Chondrocyte (in vitro differentiated cells): ENCODE data around the gene ALG13. TPM values are rescaled to one million over a fixed set of nuclear protein-coding genes. Genes with fewer than 3 reads are reported as not detected.
"Not testable (repeated sequence)": the region's sequence is repeated elsewhere in the genome, so short reads cannot be mapped to it uniquely, and the experiment has no call there.

Source experiments
- DNase-seq: peaks from one replicate; pipeline ENCODE4 v3.0.0; 2021; ENCODE audit warnings: mixed read lengths, low spot score
- H3K27ac Mint-ChIP-seq: one replicate; pipeline ENCODE4 v1.8.0; 2021; ENCODE audit warnings: mild to moderate bottlenecking, moderate library complexity, mixed read lengths; ENCODE audit not compliant: unreplicated experiment
- H3K27me3 Mint-ChIP-seq: 2 replicates; pipeline ENCODE4 v1.8.0; 2021; ENCODE audit warnings: low read depth, mixed read lengths
- H3K36me3 Mint-ChIP-seq: 2 replicates; pipeline ENCODE4 v1.8.0; 2021; ENCODE audit warnings: low read depth, mixed read lengths
- H3K4me1 Mint-ChIP-seq: 2 replicates; pipeline ENCODE4 v1.8.0; 2021; ENCODE audit warnings: low read depth, mild to moderate bottlenecking, mixed read lengths
- H3K4me3 Mint-ChIP-seq: one replicate; pipeline ENCODE4 v1.8.0; 2021; ENCODE audit warnings: mild to moderate bottlenecking, moderate library complexity, mixed read lengths; ENCODE audit not compliant: unreplicated experiment
- H3K9me3 Mint-ChIP-seq: 2 replicates; pipeline ENCODE4 v1.8.0; 2021; ENCODE audit warnings: low read depth, mixed read lengths
- CTCF ChIP-seq: fragments of 200-600 bp; sonication (generic); IDR thresholded peaks from 2 replicates; pipeline ENCODE4 v1.5.0; 2021; ENCODE audit warnings: antibody characterized with exemption, mild to moderate bottlenecking, moderate library complexity
- long read RNA-seq: library from polyadenylated mRNA; stranded (forward); transcript quantifications from one replicate; pipeline ENCODE4 v2.0.0, GENCODE V29; 2021
- total RNA-seq: library from RNA; stranded (reverse); gene quantifications from 3 replicates; pipeline ENCODE4 v1.2.1, GENCODE V29; 2021

ALG13 gene
- total RNA-seq = 53.8 to 75.4 TPM (median 56.1 TPM) in 3 replicates
- long read RNA-seq, transcript ALG13-202 (4 exons, 2,770 nt) = major isoform, 6 of 19 reads
- long read RNA-seq, transcript ALG13-207 (4 exons, 916 nt) = minor isoform, 5 of 19 reads
- long read RNA-seq, partial matches to known transcripts = 1 of 19 reads
- long read RNA-seq, other reads (novel, unspliced or antisense) = 5 of 19 reads

GRCh38 chrX:111680988-111681779 lies at the start of gene ALG13:
ALG13 (plus strand) TSS chrX:111681170; CDS start chrX:111681219, 49 bp downstream.
- peak; percentile 95 for TF ChIP-seq CTCF
- Mint-ChIP-seq H3K9me3 (no peaks in the 10 kb centered on the region), H3K27me3 (no peaks in the 10 kb centered on the region), H3K27ac (peak within 1 kb of the TSS; percentile 98), H3K4me3 (peak within 1 kb of the TSS; percentile 90), H3K36me3 (peaks cover 16% of the 10 kb centered on the region), H3K4me1 (peaks cover 28% of the 10 kb centered on the region)
- DNase-seq = peak; percentile 98

GRCh38 chrX:111634823-111635729 lies 45.9 kb upstream of the ALG13 start:
- Mint-ChIP-seq H3K27ac (peak overlapping the region; percentile 18), H3K4me1 (peaks cover 9% of the 10 kb centered on the region), H3K36me3 (no peaks in the 10 kb centered on the region), H3K27me3 (peaks cover 2% of the 10 kb centered on the region), H3K4me3 (no peak overlapping the region), H3K9me3 (no peaks in the 10 kb centered on the region)
- DNase-seq = no peak
- no peak for TF ChIP-seq CTCF

- H3K4me3 Mint-ChIP-seq = no peak overlapping the region
- DNase-seq = no peak
- no peak overlapping the region for H3K27ac Mint-ChIP-seq
- H3K36me3 Mint-ChIP-seq = no peaks in the 10 kb centered on the region
- no peaks in the 10 kb centered on the region for H3K4me1 Mint-ChIP-seq
- H3K9me3 Mint-ChIP-seq = peaks cover 3% of the 10 kb centered on the region
- H3K27me3 Mint-ChIP-seq = no peaks in the 10 kb centered on the region
- no peak for TF ChIP-seq CTCF
These were observed 39.0 kb upstream of the ALG13 start for GRCh38 chrX:111641969-111642368.

GRCh38 chrX:111645165-111645564 lies 35.8 kb upstream of the ALG13 start:
- H3K4me3 Mint-ChIP-seq, DNase-seq, H3K9me3 Mint-ChIP-seq, H3K36me3 Mint-ChIP-seq, H3K27me3 Mint-ChIP-seq, H3K4me1 Mint-ChIP-seq, H3K27ac Mint-ChIP-seq: not testable (repeated sequence)

GRCh38 chrX:111645607-111646006 lies 35.4 kb upstream of the ALG13 start:
- DNase-seq = no peak
- Mint-ChIP-seq H3K36me3 (no peaks in the 10 kb centered on the region), H3K9me3 (peaks cover 5% of the 10 kb centered on the region), H3K27me3 (no peaks in the 10 kb centered on the region), H3K4me1 (no peaks in the 10 kb centered on the region), H3K27ac (no peak overlapping the region), H3K4me3 (no peak overlapping the region)
- TF ChIP-seq CTCF = no peak
